Measurements from ENCODE around the gene MRPL54. TPM values are rescaled to one million over a fixed set of nuclear protein-coding genes. Genes with fewer than 3 reads are reported as not detected.
A peak's percentile ranks its signal among the peaks of the same experiment; 100 is the strongest.

The MRPL54 gene
- 45.5 TPM for polyA plus RNA-seq (2012; ENCODE audit: missing spikeins)

- TF ChIP-seq POLR2A (IDR thresholded peaks at IDR 0.05; ENCODE audit: low read depth, low read length) = peak; percentile 91
- TF ChIP-seq POLR2AphosphoS5 (IDR thresholded peaks at IDR 0.05; ENCODE audit: low read depth, low read length) = peak; percentile 90
- 0 out of 2 replicates have a peak, but pooled peaks have one; percentile 12 for TF ChIP-seq TAF1 (IDR thresholded peaks at IDR 0.05; ENCODE audit: borderline replicate concordance, low read depth, low read length)
- FAIRE-seq (peak; percentile 99), DNase-seq (ENCODE audit: insufficient read length) (peak; percentile 96)
These were observed at the start of gene MRPL54 for GRCh38 chr19:3762501-3763459. Gene MRPL54, plus strand, starts transcription at chr19:3762682. Its CDS starts 19 bp downstream, at chr19:3762701.

- DNase-seq (ENCODE audit: insufficient read length) = no peak
- FAIRE-seq = no peak
- TF ChIP-seq POLR2AphosphoS5 (IDR thresholded peaks at IDR 0.05; ENCODE audit: low read depth, low read length) (no peak), TAF1 (IDR thresholded peaks at IDR 0.05; ENCODE audit: borderline replicate concordance, low read depth, low read length) (no peak)
These were observed 46.3 kb upstream of the MRPL54 start for GRCh38 chr19:3716147-3716668.

GRCh38 chr19:3719868-3720267, 42.6 kb upstream of the MRPL54 start:
- FAIRE-seq = no peak

GRCh38 chr19:3720349-3720917, 42.0 kb upstream of the MRPL54 start:
- FAIRE-seq (no peak), DNase-seq (ENCODE audit: insufficient read length) (no peak)
- TF ChIP-seq TAF1 (IDR thresholded peaks at IDR 0.05; ENCODE audit: borderline replicate concordance, low read depth, low read length) (no peak), POLR2A (IDR thresholded peaks at IDR 0.05; ENCODE audit: low read depth, low read length) (no peak), POLR2AphosphoS5 (IDR thresholded peaks at IDR 0.05; ENCODE audit: low read depth, low read length) (no peak)

More at GRCh38 chr19:3719868-3720267, 42.6 kb upstream of the MRPL54 start:
- no peak for TF ChIP-seq POLR2A (IDR thresholded peaks at IDR 0.05; ENCODE audit: low read depth, low read length)
- no peak for TF ChIP-seq POLR2AphosphoS5 (IDR thresholded peaks at IDR 0.05; ENCODE audit: low read depth, low read length)
- no peak for TF ChIP-seq TAF1 (IDR thresholded peaks at IDR 0.05; ENCODE audit: borderline replicate concordance, low read depth, low read length)
- no peak for DNase-seq (ENCODE audit: insufficient read length)

- DNase-seq (ENCODE audit: insufficient read length) = peak; percentile 92
- FAIRE-seq = no peak
- TF ChIP-seq TAF1 (IDR thresholded peaks at IDR 0.05; ENCODE audit: borderline replicate concordance, low read depth, low read length) (no peak), POLR2AphosphoS5 (IDR thresholded peaks at IDR 0.05; ENCODE audit: low read depth, low read length) (no peak), POLR2A (IDR thresholded peaks at IDR 0.05; ENCODE audit: low read depth, low read length) (no peak)
These were observed 41.2 kb upstream of the MRPL54 start for GRCh38 chr19:3721131-3721886.

GRCh38 chr19:3721887-3722442, 40.5 kb upstream of the MRPL54 start:
- DNase-seq (ENCODE audit: insufficient read length) (no peak), FAIRE-seq (no peak)
- TF ChIP-seq POLR2A (IDR thresholded peaks at IDR 0.05; ENCODE audit: low read depth, low read length) = no peak
- no peak for TF ChIP-seq POLR2AphosphoS5 (IDR thresholded peaks at IDR 0.05; ENCODE audit: low read depth, low read length)
- no peak for TF ChIP-seq TAF1 (IDR thresholded peaks at IDR 0.05; ENCODE audit: borderline replicate concordance, low read depth, low read length)

- no peak for DNase-seq (ENCODE audit: insufficient read length)
- FAIRE-seq = no peak
- no peak for TF ChIP-seq TAF1 (IDR thresholded peaks at IDR 0.05; ENCODE audit: borderline replicate concordance, low read depth, low read length)
- no peak for TF ChIP-seq POLR2AphosphoS5 (IDR thresholded peaks at IDR 0.05; ENCODE audit: low read depth, low read length)
- TF ChIP-seq POLR2A (IDR thresholded peaks at IDR 0.05; ENCODE audit: low read depth, low read length) = no peak
These were observed 39.9 kb upstream of the MRPL54 start for GRCh38 chr19:3722443-3723109.

GRCh38 chr19:3723110-3723488, 39.4 kb upstream of the MRPL54 start:
- TF ChIP-seq POLR2A (IDR thresholded peaks at IDR 0.05; ENCODE audit: low read depth, low read length) (no peak), POLR2AphosphoS5 (IDR thresholded peaks at IDR 0.05; ENCODE audit: low read depth, low read length) (no peak), TAF1 (IDR thresholded peaks at IDR 0.05; ENCODE audit: borderline replicate concordance, low read depth, low read length) (no peak)
- no peak for FAIRE-seq

GRCh38 chr19:3723883-3724282, 38.6 kb upstream of the MRPL54 start:
- FAIRE-seq = no peak
- no peak for TF ChIP-seq TAF1 (IDR thresholded peaks at IDR 0.05; ENCODE audit: borderline replicate concordance, low read depth, low read length)
- no peak for TF ChIP-seq POLR2A (IDR thresholded peaks at IDR 0.05; ENCODE audit: low read depth, low read length)
- TF ChIP-seq POLR2AphosphoS5 (IDR thresholded peaks at IDR 0.05; ENCODE audit: low read depth, low read length) = no peak

More at GRCh38 chr19:3723110-3723488, 39.4 kb upstream of the MRPL54 start:
- no peak for DNase-seq (ENCODE audit: insufficient read length)

GRCh38 chr19:3725121-3725520, 37.4 kb upstream of the MRPL54 start:
- FAIRE-seq = no peak
- TF ChIP-seq POLR2A (IDR thresholded peaks at IDR 0.05; ENCODE audit: low read depth, low read length) = no peak
- no peak for TF ChIP-seq TAF1 (IDR thresholded peaks at IDR 0.05; ENCODE audit: borderline replicate concordance, low read depth, low read length)
- TF ChIP-seq POLR2AphosphoS5 (IDR thresholded peaks at IDR 0.05; ENCODE audit: low read depth, low read length) = no peak
- DNase-seq (ENCODE audit: insufficient read length) = no peak

More at GRCh38 chr19:3723883-3724282, 38.6 kb upstream of the MRPL54 start:
- DNase-seq (ENCODE audit: insufficient read length) = no peak
